Measurements from ENCODE around the gene ELOVL5. TPM values are rescaled to one million over a fixed set of nuclear protein-coding genes. Genes with fewer than 3 reads are reported as not detected.

ELOVL5 gene
- total RNA-seq, 2 donors from 2014 or later, result 84.6 to 134 TPM

GRCh38 chr6:53302678-53303360 lies 45.9 kb downstream of the ELOVL5 start:
- Mint-ChIP-seq H3K9me3 (no peaks in the 10 kb centered on the region), H3K27ac (peak overlapping the region; percentile 82 to 83), H3K36me3 (no peaks in the 10 kb centered on the region)
- peak; percentile 19 to 53 for ATAC-seq
- no peak for DNase-seq (ENCODE audit: low spot score in 2 of 2)

DNA sequence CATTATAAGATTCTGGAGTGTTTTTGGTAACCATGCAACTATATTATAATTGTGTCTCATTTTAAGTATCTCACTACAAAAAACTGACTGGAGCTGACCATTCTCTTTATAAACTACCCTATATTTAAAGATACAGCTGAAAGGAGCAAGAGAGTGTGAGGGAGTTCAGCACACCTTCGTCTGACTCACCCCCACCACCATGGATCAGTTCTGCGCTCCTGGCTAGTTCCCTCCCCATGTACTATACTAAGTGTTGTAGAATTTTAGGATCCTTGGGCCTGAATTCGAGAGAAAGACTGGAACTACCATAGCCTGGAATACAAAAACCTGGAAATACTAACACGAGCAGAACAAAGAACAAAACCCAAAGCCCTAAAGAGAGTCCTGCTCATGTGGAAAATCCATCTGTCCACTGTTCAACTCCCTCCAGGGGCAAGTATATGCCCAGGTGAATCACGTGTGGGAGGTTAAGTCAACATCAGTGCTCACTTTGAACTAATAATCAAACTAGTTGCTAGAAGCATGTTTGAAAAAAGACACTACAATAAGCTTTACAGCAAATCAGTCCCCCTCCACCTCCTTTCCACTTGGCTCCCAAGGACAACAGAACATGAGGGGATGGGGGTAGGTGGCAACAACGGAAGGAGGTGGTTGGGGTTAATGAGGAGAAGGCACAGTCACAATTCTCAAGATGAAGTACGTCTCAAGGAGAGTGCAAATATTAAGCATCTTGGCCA lies 46.8 kb downstream of the ELOVL5 start:
- Mint-ChIP-seq H3K9me3 (no peaks in the 10 kb centered on the region), H3K27ac (peak overlapping the region; percentile 82 to 83), H3K36me3 (no peaks in the 10 kb centered on the region)
- DNase-seq (ENCODE audit: low spot score in 2 of 2), result no peak
- ATAC-seq, result no peak

- DNase-seq (ENCODE audit: low spot score in 2 of 2) (no peak), ATAC-seq (peak in 1 of 2 donors; percentile 30)
- H3K9me3 Mint-ChIP-seq, result no peaks in the 10 kb centered on the region
- no peaks in the 10 kb centered on the region for H3K36me3 Mint-ChIP-seq
- H3K27ac Mint-ChIP-seq, result peak overlapping the region; percentile 60 to 82
Measured at GRCh38 chr6:53300656-53301551, 47.8 kb downstream of the ELOVL5 start.

DNA sequence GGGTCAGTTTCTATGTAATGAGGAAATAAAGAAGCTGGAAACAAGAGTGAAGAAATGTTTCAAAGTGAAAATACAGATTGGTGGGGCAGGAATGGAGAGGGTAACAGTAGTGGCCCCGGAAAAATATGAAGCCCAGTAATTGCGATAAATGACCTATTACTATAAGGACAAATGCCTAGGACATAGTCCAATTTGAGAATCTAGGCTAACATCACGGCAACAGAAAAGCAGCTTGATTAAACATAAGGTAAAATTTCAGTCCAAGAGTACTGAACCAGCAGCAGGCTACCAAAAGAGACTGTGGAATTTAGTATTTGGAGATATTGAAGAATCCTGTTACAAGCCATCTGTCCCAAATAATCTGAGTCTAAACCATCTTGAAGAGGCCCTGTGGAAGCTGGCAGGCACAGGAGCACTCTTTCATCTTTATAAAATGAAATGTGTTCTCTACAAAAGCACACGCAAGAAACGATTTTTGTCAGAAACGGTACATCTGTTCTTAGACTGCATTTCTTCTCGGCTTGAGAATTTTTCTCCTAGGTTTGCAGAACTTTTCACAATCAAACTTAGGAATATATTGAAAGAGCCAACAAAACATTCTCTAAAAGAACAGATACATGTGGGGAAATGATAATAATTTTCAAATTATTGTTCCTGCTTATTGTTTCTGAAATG lies 49.3 kb downstream of the ELOVL5 start:
- no peak for ATAC-seq
- no peak for DNase-seq (ENCODE audit: low spot score in 2 of 2)
- peak overlapping the region; percentile 19 to 38 for H3K27ac Mint-ChIP-seq
- H3K36me3 Mint-ChIP-seq, result peaks cover 0 to 6% of the 10 kb centered on the region in 2 donors
- H3K9me3 Mint-ChIP-seq, result no peaks in the 10 kb centered on the region

- H3K27ac Mint-ChIP-seq, result no peak overlapping the region
Measured at GRCh38 chr6:53297004-53297403, 51.7 kb downstream of the ELOVL5 start.

GRCh38 chr6:53295176-53295575 lies 53.6 kb downstream of the ELOVL5 start:
- Mint-ChIP-seq H3K27ac (peak overlapping the region in 1 of 2 donors; percentile 52), H3K36me3 (peaks cover 7 to 30% of the 10 kb centered on the region in 2 donors)

More at GRCh38 chr6:53297004-53297403, 51.7 kb downstream of the ELOVL5 start:
- peaks cover 7 to 15% of the 10 kb centered on the region in 2 donors for H3K36me3 Mint-ChIP-seq
- DNase-seq (ENCODE audit: low spot score in 2 of 2) (no peak), ATAC-seq (no peak)
- H3K9me3 Mint-ChIP-seq, result no peaks in the 10 kb centered on the region

DNA sequence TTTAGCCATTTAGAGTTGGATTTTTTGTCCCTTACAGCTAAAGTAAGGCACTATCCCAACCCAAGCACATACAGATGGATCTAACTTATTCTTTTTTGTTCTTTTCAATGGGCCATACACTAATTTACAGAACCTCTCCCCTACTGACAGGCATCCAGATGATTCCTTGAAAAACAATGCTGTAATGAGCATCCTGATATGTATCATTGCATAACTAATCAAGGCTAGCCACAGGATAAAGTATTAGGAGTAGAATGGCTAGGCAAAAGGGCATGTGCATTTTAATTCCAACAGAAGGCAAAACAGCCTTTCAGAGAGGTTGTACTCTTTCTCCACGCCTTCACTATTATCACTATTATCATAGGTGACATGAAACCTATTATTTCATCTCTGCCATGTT lies 54.1 kb downstream of the ELOVL5 start:
- Mint-ChIP-seq H3K27ac (peak overlapping the region in 1 of 2 donors; percentile 52), H3K36me3 (peaks cover 7 to 35% of the 10 kb centered on the region in 2 donors), H3K9me3 (no peaks in the 10 kb centered on the region)
- ATAC-seq (no peak), DNase-seq (ENCODE audit: low spot score in 2 of 2) (no peak)

More at GRCh38 chr6:53295176-53295575, 53.6 kb downstream of the ELOVL5 start:
- DNase-seq (ENCODE audit: low spot score in 2 of 2) (no peak), ATAC-seq (no peak)
- H3K9me3 Mint-ChIP-seq, result no peaks in the 10 kb centered on the region

DNA sequence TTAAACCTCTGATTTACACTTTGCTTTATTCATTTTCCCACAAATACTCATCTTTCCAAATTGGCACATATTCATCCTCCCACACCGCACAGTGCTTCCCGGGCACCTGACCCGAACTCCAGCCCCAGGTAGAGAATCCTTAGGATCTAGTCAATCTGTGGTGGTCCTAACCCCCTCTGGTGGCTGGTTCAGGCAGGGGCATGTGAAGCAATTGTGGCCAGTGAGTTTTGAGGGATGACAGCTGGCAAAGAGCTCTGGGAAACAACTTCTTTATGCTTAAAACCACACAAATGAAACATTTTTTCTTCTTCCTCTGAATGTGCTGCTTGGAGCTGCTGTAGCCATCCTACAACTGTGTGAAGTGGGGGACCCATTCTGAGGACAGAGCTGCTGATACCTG lies 54.7 kb downstream of the ELOVL5 start:
- ATAC-seq (no peak), DNase-seq (ENCODE audit: low spot score in 2 of 2) (no peak)
- peaks cover 7 to 36% of the 10 kb centered on the region in 2 donors for H3K36me3 Mint-ChIP-seq
- no peaks in the 10 kb centered on the region for H3K9me3 Mint-ChIP-seq
- H3K27ac Mint-ChIP-seq, result peak overlapping the region in 1 of 2 donors; percentile 53

DNA sequence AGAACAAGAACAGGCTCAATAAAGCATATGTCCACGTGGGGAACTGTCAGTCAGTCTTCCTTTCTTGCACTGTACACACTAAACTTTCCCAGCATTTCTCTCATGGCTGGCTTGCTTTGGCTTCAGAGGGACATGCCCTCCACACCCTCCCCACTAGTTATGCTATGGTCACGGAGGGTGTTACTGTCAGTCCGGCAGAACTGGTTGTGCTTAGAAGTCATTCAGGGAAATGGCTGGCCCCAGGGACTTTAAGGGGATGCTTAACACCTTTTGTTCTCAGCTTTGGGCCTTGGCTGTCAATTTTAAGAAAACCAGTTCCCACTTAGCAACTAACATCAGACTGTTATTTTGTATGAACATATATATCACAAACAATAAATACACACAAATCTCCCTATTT lies 55.1 kb downstream of the ELOVL5 start:
- H3K27ac Mint-ChIP-seq, result peak overlapping the region in 1 of 2 donors; percentile 53

GRCh38 chr6:53290537-53291510 lies 57.9 kb downstream of the ELOVL5 start:
- Mint-ChIP-seq H3K9me3 (no peaks in the 10 kb centered on the region), H3K36me3 (peaks cover 11 to 36% of the 10 kb centered on the region in 2 donors), H3K27ac (peak overlapping the region; percentile 29 to 45)
- ATAC-seq (peak; percentile 47 to 49), DNase-seq (ENCODE audit: low spot score in 2 of 2) (no peak)

More for the DNA sequence above, 55.1 kb downstream of the ELOVL5 start:
- H3K9me3 Mint-ChIP-seq, result no peaks in the 10 kb centered on the region
- no peak for ATAC-seq
- peaks cover 7 to 36% of the 10 kb centered on the region in 2 donors for H3K36me3 Mint-ChIP-seq
- no peak for DNase-seq (ENCODE audit: low spot score in 2 of 2)

DNA sequence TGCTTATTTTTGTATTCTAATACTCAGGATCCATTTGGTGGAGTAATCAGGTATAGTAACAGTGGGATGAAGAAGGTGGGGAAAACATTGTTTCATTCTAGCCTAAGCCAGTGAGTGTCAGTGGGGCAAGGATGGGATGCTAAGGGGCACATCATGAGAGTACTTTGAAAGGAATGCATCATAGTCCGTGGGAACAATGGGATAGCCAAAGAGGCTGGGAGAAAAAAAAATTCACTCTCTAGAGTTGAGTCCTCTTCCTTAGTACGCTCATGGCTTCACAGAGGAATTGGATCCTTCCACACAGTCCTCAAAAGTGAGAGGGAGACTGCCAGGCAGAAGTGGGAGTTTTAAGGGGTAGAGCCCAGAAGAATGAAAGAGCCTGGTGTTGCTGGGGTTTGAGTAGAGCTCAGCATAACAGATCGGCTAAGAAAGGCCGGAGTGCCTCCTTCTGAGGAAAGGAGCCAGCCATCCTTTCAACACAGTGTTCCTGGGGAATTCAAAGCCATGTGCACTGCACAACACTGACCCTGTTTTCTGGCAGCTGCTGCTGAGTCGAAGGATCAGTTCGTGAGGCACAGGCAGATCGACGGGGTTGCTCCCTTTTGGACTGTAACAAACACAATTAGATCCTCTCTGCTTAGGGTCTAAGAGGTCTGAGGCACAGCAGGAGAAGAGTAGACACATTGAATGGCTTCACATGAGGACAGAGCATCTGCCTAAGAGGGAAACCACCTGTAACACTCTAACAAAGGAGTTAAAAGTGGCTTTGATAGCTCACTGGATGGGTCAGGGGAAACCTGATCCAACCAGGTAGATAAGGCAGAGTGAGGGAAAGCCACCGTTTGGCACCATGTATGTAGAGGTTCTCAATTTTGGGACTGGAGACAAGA lies 61.2 kb downstream of the ELOVL5 start:
- H3K36me3 Mint-ChIP-seq, result peaks cover 9 to 33% of the 10 kb centered on the region in 2 donors
- DNase-seq (ENCODE audit: low spot score in 2 of 2) (no peak), ATAC-seq (no peak)
- H3K9me3 Mint-ChIP-seq, result no peaks in the 10 kb centered on the region
- peak overlapping the region; percentile 23 to 48 for H3K27ac Mint-ChIP-seq

- no peak for DNase-seq (ENCODE audit: low spot score in 2 of 2)
Measured at GRCh38 chr6:53284901-53285300, 63.8 kb downstream of the ELOVL5 start.

GRCh38 chr6:53282741-53283140 lies 66.0 kb downstream of the ELOVL5 start:
- Mint-ChIP-seq H3K9me3 (no peaks in the 10 kb centered on the region), H3K27ac (no peak overlapping the region), H3K36me3 (peaks cover 5 to 38% of the 10 kb centered on the region in 2 donors)
- DNase-seq (ENCODE audit: low spot score in 2 of 2), result no peak
- no peak for ATAC-seq

More at GRCh38 chr6:53284901-53285300, 63.8 kb downstream of the ELOVL5 start:
- H3K27ac Mint-ChIP-seq, result peak overlapping the region in 1 of 2 donors; percentile 37
- peaks cover 9 to 33% of the 10 kb centered on the region in 2 donors for H3K36me3 Mint-ChIP-seq
- H3K9me3 Mint-ChIP-seq, result no peaks in the 10 kb centered on the region
- ATAC-seq, result peak in 1 of 2 donors; percentile 78

DNA sequence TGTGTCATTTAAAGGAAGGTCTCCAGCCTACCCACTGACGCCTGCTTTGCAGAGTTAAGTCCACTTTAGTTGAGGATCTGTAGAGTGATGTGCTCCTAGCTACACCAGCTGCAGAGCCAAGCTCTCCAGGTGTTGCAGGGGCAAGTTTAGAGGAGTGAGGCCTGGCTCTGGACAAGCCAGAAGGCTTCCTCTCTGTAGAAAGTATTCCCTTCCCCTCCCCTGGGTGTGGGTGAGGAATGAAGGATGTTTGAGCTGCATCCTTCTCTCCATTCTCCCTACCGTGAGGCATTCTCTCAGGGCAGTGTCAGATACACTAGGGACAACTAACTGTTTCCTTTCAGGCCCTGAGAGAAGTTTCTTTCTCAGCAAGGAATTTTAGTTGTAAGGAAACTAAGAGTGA lies 66.5 kb downstream of the ELOVL5 start:
- Mint-ChIP-seq H3K27ac (no peak overlapping the region), H3K36me3 (peaks cover 5 to 43% of the 10 kb centered on the region in 2 donors), H3K9me3 (no peaks in the 10 kb centered on the region)
- ATAC-seq (no peak), DNase-seq (ENCODE audit: low spot score in 2 of 2) (no peak)

All from activated naive CD4-positive, alpha-beta T cell treated with anti-CD3 and anti-CD28 coated beads, Interleukin-2, amount 50 U/mL, for 72 hours (primary cell).